Upper lobe of left lung (tissue), 6 donors: ENCODE data around the gene OPA3. TPM values are rescaled to one million over a fixed set of nuclear protein-coding genes. Genes with fewer than 3 reads are reported as not detected.

ENCODE experiments used
- ATAC-seq, 2 donors: fragments of 200-7000 bp; cut with Tn5 transposase; one replicate each; pipeline ENCODE4 v1.9.1; 2022; ENCODE audit warnings: mild to moderate bottlenecking in 2 of 2, moderate library complexity in 2 of 2; ENCODE audit not compliant: low FRiP score in 2 of 2
- DNase-seq, 2 donors: peaks; one replicate each; pipeline ENCODE4 v3.0.0-alpha.2; 2019 to 2020
- H3K27ac ChIP-seq, 4 donors: fragments of 200-600 bp; sonication (generic); one replicate each; pipeline ENCODE4 v1.5.1; 2016 to 2019
- H3K27me3 ChIP-seq, 4 donors: fragments of 200-600 bp; sonication (generic); one replicate each; pipeline ENCODE4 v1.5.1; 2017 to 2019
- H3K36me3 ChIP-seq, 4 donors: fragments of 200-600 bp; sonication (generic); one replicate each; pipeline ENCODE4 v1.5.1; 2016 to 2019
- H3K4me1 ChIP-seq, 4 donors: fragments of 200-600 bp; sonication (generic); one replicate each; pipeline ENCODE4 v1.5.1; 2018 to 2019
- H3K4me3 ChIP-seq, 4 donors: fragments of 200-600 bp; sonication (generic); one replicate each; pipeline ENCODE4 v1.5.1; 2017 to 2019; ENCODE audit warnings: mild to moderate bottlenecking in 2 of 4, moderate library complexity in 1 of 4
- H3K9me3 ChIP-seq, 4 donors: fragments of 200-600 bp; sonication (generic); one replicate each; pipeline ENCODE4 v1.5.1; 2018 to 2019
- CTCF ChIP-seq, 6 experiments: fragments of 450-650 bp in 4 of 6; fragments of 200-600 bp in 2 of 6; sonication (generic) in 2 of 6; IDR thresholded peaks; one replicate each; pipeline ENCODE4 v1.5.1; 2016 to 2019; ENCODE audit warnings: antibody characterized with exemption in 6 of 6
- EP300 ChIP-seq, 4 donors: sonication (generic); formaldehyde crosslinking; IDR thresholded peaks; one replicate each; pipeline ENCODE4 v1.5.1; 2017; ENCODE audit warnings: antibody characterized with exemption in 4 of 4, control low read depth in 2 of 4
- POLR2A ChIP-seq, 4 donors: fragments of 450-650 bp; IDR thresholded peaks; one replicate each; pipeline ENCODE4 v1.5.1; 2016 to 2017; ENCODE audit warnings: antibody characterized with exemption in 4 of 4, mild to moderate bottlenecking in 2 of 4
- POLR2AphosphoS5 ChIP-seq, 2 donors: sonication (generic); formaldehyde crosslinking; IDR thresholded peaks; one replicate each; pipeline ENCODE4 v1.5.1; 2017; ENCODE audit warnings: antibody characterized with exemption in 2 of 2
- WGBS, 2 donors: methylation state at CpG; one replicate each; pipeline ENCODE4 v1.1.5; 2017 to 2018; 5-methylcytosine and 5-hydroxymethylcytosine counted together
- total RNA-seq, 6 donors: library from RNA; depleted of rRNA in 4 of 6; stranded (reverse); fragments of >200 nt in 4 of 6; gene quantifications; one replicate each; pipeline versions ENCODE4 v1.1.0 to v1.2.1, GENCODE V29; 2016 to 2021
- donor health status: DM: no; HTN: no; CAD: no; lungs with moderate emphysema.
- donor health status: DM: no; HTN: yes; CAD: no; lungs with severe emphysema.

Gene OPA3
- total RNA-seq, 6 donors from 2014 or later, result 9.9 to 14.3 (median 12.7) TPM

- no peak for DNase-seq
- H3K9me3 ChIP-seq, result no peaks in the 10 kb centered on the region
- WGBS, 2 donors, result 91% methylated on average over 4 of the region's 5 CpGs; no CpG with 5 or more reads in 1 of the 2 donors
- H3K36me3 ChIP-seq, result peaks cover 0 to 11% (median 6%) of the 10 kb centered on the region in 4 donors
- no peak overlapping the region for H3K4me3 ChIP-seq
- H3K4me1 ChIP-seq, result peaks cover 0 to 7% (median 0%) of the 10 kb centered on the region in 4 donors
- peak in 1 of 2 donors; percentile 27 for ATAC-seq
- no peaks in the 10 kb centered on the region for H3K27me3 ChIP-seq
- no peak overlapping the region for H3K27ac ChIP-seq
- TF ChIP-seq EP300 (IDR thresholded peaks at IDR 0.05) (no peak), POLR2AphosphoS5 (IDR thresholded peaks at IDR 0.05) (no peak), CTCF (IDR thresholded peaks at IDR 0.05) (no peak), POLR2A (IDR thresholded peaks at IDR 0.05) (no peak)
Measured at GRCh38 chr19:45556835-45557234, 27.8 kb downstream of the OPA3 start.

DNA sequence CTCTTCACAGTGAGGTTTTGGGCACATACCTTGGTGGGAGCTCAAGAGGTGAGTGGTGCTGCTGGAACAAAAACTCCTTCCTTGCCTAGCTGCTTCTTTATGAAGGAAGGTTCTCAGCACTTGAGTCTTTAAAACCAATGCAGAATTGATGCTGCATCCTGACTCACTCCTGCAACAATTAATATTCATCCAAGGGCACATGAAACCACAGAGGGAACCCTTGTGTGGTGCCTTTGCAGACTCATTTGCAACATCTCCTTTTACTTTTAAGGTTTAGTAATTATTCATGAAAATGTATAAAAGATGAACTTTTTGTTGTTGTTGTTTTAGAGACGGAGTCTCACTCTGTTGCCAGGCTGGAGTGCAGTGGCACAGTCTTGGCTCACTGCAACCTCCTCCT lies 30.1 kb downstream of the OPA3 start:
- WGBS, 2 donors, result 86 to 88% methylated on average over 1 of the region's 1 CpG
- Histone ChIP-seq H3K4me1 (peaks cover 0 to 7% (median 0%) of the 10 kb centered on the region in 4 donors), H3K27ac (no peak overlapping the region), H3K4me3 (no peak overlapping the region), H3K36me3 (peaks cover 0 to 11% (median 6%) of the 10 kb centered on the region in 4 donors), H3K9me3 (no peaks in the 10 kb centered on the region), H3K27me3 (no peaks in the 10 kb centered on the region)
- DNase-seq, result no peak
- no peak for ATAC-seq
- TF ChIP-seq CTCF (IDR thresholded peaks at IDR 0.05) (no peak), POLR2AphosphoS5 (IDR thresholded peaks at IDR 0.05) (no peak), POLR2A (IDR thresholded peaks at IDR 0.05) (no peak), EP300 (IDR thresholded peaks at IDR 0.05) (no peak)

DNA sequence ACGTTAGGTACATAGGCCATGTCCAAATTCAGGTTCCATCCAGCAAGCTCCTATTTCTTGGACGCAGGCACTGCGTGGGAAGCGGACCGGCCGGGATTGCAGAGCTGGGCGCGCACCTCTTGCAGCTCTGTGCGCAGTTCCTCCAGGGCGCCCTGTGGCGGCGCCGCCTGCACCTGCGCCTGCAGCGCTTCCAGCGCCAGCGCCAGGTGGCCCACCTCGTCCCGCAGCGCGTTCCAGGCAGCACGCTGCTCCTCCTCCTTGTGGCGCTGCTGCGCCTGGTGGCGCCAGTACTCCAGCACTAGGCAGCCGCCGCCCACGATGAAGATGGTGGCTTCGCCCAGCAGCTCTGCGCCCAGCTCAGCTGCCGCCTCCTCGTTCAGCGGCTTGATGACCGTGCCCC lies 31.1 kb downstream of the OPA3 start:
- ATAC-seq (peak in 1 of 2 donors; percentile 10), DNase-seq (peak in 1 of 2 donors; percentile 67)
- Histone ChIP-seq H3K27ac (no peak overlapping the region), H3K36me3 (peaks cover 0 to 11% (median 6%) of the 10 kb centered on the region in 4 donors), H3K4me1 (peaks cover 0 to 5% (median 0%) of the 10 kb centered on the region in 4 donors), H3K9me3 (no peaks in the 10 kb centered on the region), H3K4me3 (no peak overlapping the region), H3K27me3 (no peaks in the 10 kb centered on the region)
- 72 to 87% methylated on average over 15 to 21 of the region's 34 CpGs for WGBS, 2 donors
- no peak for TF ChIP-seq POLR2AphosphoS5 (IDR thresholded peaks at IDR 0.05)
- TF ChIP-seq POLR2A (IDR thresholded peaks at IDR 0.05), result no peak
- no peak for TF ChIP-seq EP300 (IDR thresholded peaks at IDR 0.05)
- TF ChIP-seq CTCF (IDR thresholded peaks at IDR 0.05), result no peak

- H3K4me3 ChIP-seq, result no peak overlapping the region
- no peaks in the 10 kb centered on the region for H3K27me3 ChIP-seq
- H3K36me3 ChIP-seq, result peaks cover 0 to 4% (median 3%) of the 10 kb centered on the region in 4 donors
- no peaks in the 10 kb centered on the region for H3K9me3 ChIP-seq
- peak; percentile 56 to 70 for ATAC-seq
- H3K4me1 ChIP-seq, result peaks cover 0 to 4% (median 0%) of the 10 kb centered on the region in 4 donors
- H3K27ac ChIP-seq, result peak overlapping the region in 3 of 4 donors; percentile 7 to 39 (median 18)
- TF ChIP-seq EP300 (IDR thresholded peaks at IDR 0.05) (no peak), POLR2AphosphoS5 (IDR thresholded peaks at IDR 0.05) (peak in 1 of 2 donors; percentile 19)
- peak in 1 of 2 donors; percentile 26 for DNase-seq
- 81 to 91% methylated on average over 6 to 9 of the region's 9 CpGs for WGBS, 2 donors
Measured at GRCh38 chr19:45547965-45548609, 36.5 kb downstream of the OPA3 start.

GRCh38 chr19:45547211-45547770 lies 37.3 kb downstream of the OPA3 start:
- WGBS, 2 donors, result 87 to 89% methylated on average over 10 of the region's 10 CpGs
- no peak for DNase-seq
- Histone ChIP-seq H3K27ac (no peak overlapping the region), H3K27me3 (no peaks in the 10 kb centered on the region), H3K4me3 (no peak overlapping the region), H3K4me1 (peaks cover 0 to 4% (median 0%) of the 10 kb centered on the region in 4 donors), H3K9me3 (no peaks in the 10 kb centered on the region), H3K36me3 (no peaks in the 10 kb centered on the region)
- ATAC-seq, result no peak
- TF ChIP-seq POLR2AphosphoS5 (IDR thresholded peaks at IDR 0.05) (no peak), CTCF (IDR thresholded peaks at IDR 0.05) (no peak), EP300 (IDR thresholded peaks at IDR 0.05) (no peak), POLR2A (IDR thresholded peaks at IDR 0.05) (no peak)
